Keratinocyte (primary cell): ENCODE results near the gene MORC4. TPM values are rescaled to one million over a fixed set of nuclear protein-coding genes. Genes with fewer than 3 reads are reported as not detected.
A peak's percentile ranks its signal among the peaks of the same experiment; 100 is the strongest.

Experiments used
- DNase-seq: peaks from one replicate; pipeline ENCODE4 v3.0.0-alpha.2; 2011; ENCODE audit warnings: low read depth, missing footprints, low spot score
- FAIRE-seq: peaks from 2 replicates; lab custom pipeline; 2011; peaks lifted over from hg19 to GRCh38; lab: Jason Lieb, UNC
- H2AFZ ChIP-seq: 2 replicates; pipeline ENCODE4 v1.6.0; 2012; ENCODE audit warnings: low read length, control low read depth, inconsistent platforms; ENCODE audit not compliant: control insufficient read depth
- H3K27ac ChIP-seq: 2 replicates; pipeline ENCODE4 v1.5.1; 2011; ENCODE audit warnings: low read length; ENCODE audit not compliant: control insufficient read depth, insufficient read depth
- H3K27me3 ChIP-seq: 3 replicates; pipeline ENCODE4 v1.6.0; 2011; ENCODE audit warnings: low read length; ENCODE audit not compliant: control insufficient read depth, insufficient read depth; ENCODE audit errors: extremely low read depth
- H3K36me3 ChIP-seq, 2 experiments: 2 replicates in 1 of 2; 3 replicates in 1 of 2; pipeline ENCODE4 v1.5.1; 2011; ENCODE audit warnings: low read length in 2 of 2, mild to moderate bottlenecking in 1 of 2; ENCODE audit not compliant: control insufficient read depth in 2 of 2, insufficient read depth in 2 of 2; ENCODE audit errors: extremely low read depth in 1 of 2
- H3K4me1 ChIP-seq: 3 replicates; pipeline ENCODE4 v1.5.1; 2011; ENCODE audit warnings: low read length; ENCODE audit not compliant: control insufficient read depth, insufficient read depth; ENCODE audit errors: extremely low read depth
- H3K4me2 ChIP-seq: 3 replicates; pipeline ENCODE4 v1.6.0; 2011; ENCODE audit warnings: low read depth, low read length; ENCODE audit not compliant: control insufficient read depth, insufficient read depth; ENCODE audit errors: extremely low read depth
- H3K4me3 ChIP-seq, 3 experiments: fragments of 200-600 bp in 1 of 3; sonication (generic) in 1 of 3; 2 replicates in 2 of 3; 3 replicates in 1 of 3; pipeline ENCODE4 v1.5.1; 2011 to 2016; ENCODE audit warnings: low read length in 3 of 3, mild to moderate bottlenecking in 3 of 3, control low read depth in 2 of 3, inconsistent platforms in 1 of 3, low read depth in 1 of 3, mixed read lengths in 1 of 3, mixed run types in 1 of 3, moderate library complexity in 1 of 3; ENCODE audit not compliant: control insufficient read depth in 2 of 3, insufficient read depth in 2 of 3; ENCODE audit errors: extremely low read depth in 1 of 3
- H3K79me2 ChIP-seq: 2 replicates; pipeline ENCODE4 v1.6.0; 2012; ENCODE audit warnings: low read length; ENCODE audit not compliant: control insufficient read depth, insufficient read depth
- H3K9ac ChIP-seq: 3 replicates; pipeline ENCODE4 v1.6.0; 2011; ENCODE audit warnings: low read length; ENCODE audit not compliant: control insufficient read depth, insufficient read depth; ENCODE audit errors: extremely low read depth
- H3K9me1 ChIP-seq: 3 replicates; pipeline ENCODE4 v1.6.0; 2011; ENCODE audit warnings: low read length; ENCODE audit not compliant: control insufficient read depth, insufficient read depth; ENCODE audit errors: extremely low read depth
- H3K9me3 ChIP-seq: 2 replicates; pipeline ENCODE4 v1.5.1; 2012; ENCODE audit warnings: low read depth, low read length; ENCODE audit not compliant: control insufficient read depth
- H4K20me1 ChIP-seq: 3 replicates; pipeline ENCODE4 v1.6.0; 2011; ENCODE audit warnings: low read length; ENCODE audit not compliant: control insufficient read depth, insufficient read depth; ENCODE audit errors: extremely low read depth
- CTCF ChIP-seq, 3 experiments: IDR thresholded peaks in 1 of 3; conservative IDR thresholded peaks in 1 of 3; optimal IDR thresholded peaks in 1 of 3; 2 replicates in 2 of 3; 3 replicates in 1 of 3; pipeline versions ENCODE3 to v1.5.1; 2011; ENCODE audit warnings: low read length in 3 of 3, mild to moderate bottlenecking in 3 of 3, moderate library complexity in 2 of 3, control low read depth in 1 of 3, inconsistent platforms in 1 of 3; ENCODE audit not compliant: insufficient read depth in 2 of 3; ENCODE audit errors: extremely low read depth in 1 of 3
- EZH2 ChIP-seq: IDR thresholded peaks from one replicate; pipeline ENCODE4 v1.6.1; 2012; ENCODE audit warnings: inconsistent platforms, mild to moderate bottlenecking, low read length, moderate library complexity
- dilution Hi-C: fragments of 300-500 bp; cut with MboI; formaldehyde crosslinking; loops from one replicate; pipeline ENCODE4 v1.7.0; 2020; ENCODE audit warnings: low sequenced_read_pairs; ENCODE audit not compliant: extremely low pct_ligation_motif_present
- polyA plus RNA-seq, 5 experiments: library from polyadenylated mRNA; depleted of rRNA in 3 of 5; stranded (reverse) in 3 of 5; stranded (forward) in 1 of 5; unstranded in 1 of 5; fragments of >200 nt; gene quantifications; 1 replicate in 1 of 5; 2 replicates in 3 of 5; 3 replicates in 1 of 5; pipeline versions ENCODE4 v1.2.1 to v1.2.3, GENCODE V29; 2011 to 2012; ENCODE audit warnings: missing spikeins in 2 of 5, low read depth in 1 of 5, low replicate concordance in 1 of 5

MORC4 gene
- polyA plus RNA-seq, 1 donor (not counting 4 experiments of a cell fraction or from before 2014, with no cell fraction given): 21.0 TPM

GRCh38 chrX:106959901-106960300, 40.1 kb downstream of the MORC4 start:
- Histone ChIP-seq H3K9ac (no peak overlapping the region), H2AFZ (no peak overlapping the region), H3K36me3 (peaks cover 0 to 4% of the 10 kb centered on the region in 2 experiments), H3K27ac (no peak overlapping the region), H3K4me1 (no peaks in the 10 kb centered on the region), H3K79me2 (no peaks in the 10 kb centered on the region), H4K20me1 (no peaks in the 10 kb centered on the region), H3K9me3 (no peaks in the 10 kb centered on the region), H3K27me3 (no peaks in the 10 kb centered on the region), H3K4me2 (no peak overlapping the region), H3K4me3 (no peak overlapping the region), H3K9me1 (no peaks in the 10 kb centered on the region)
- dilution Hi-C loops: no loop called here
- TF ChIP-seq EZH2 (no peak), CTCF (optimal IDR thresholded peaks at IDR 0.05 in 1 of 3, IDR thresholded peaks at IDR 0.05 in 1 of 3, conservative IDR thresholded peaks at IDR 0.05 in 1 of 3; ENCODE audit: extremely low read depth in 1 of 3, insufficient read depth in 2 of 3, low read length in 3 of 3) (peak in 2 of 3 experiments; percentile 21 to 22)
- DNase-seq: no peak
- no peak for FAIRE-seq

- Histone ChIP-seq H3K4me1 (no peaks in the 10 kb centered on the region), H3K36me3 (peaks cover 0 to 4% of the 10 kb centered on the region in 2 experiments), H3K9me3 (no peaks in the 10 kb centered on the region), H3K79me2 (no peaks in the 10 kb centered on the region), H3K27me3 (no peaks in the 10 kb centered on the region), H4K20me1 (no peaks in the 10 kb centered on the region), H3K4me2 (no peak overlapping the region), H3K27ac (no peak overlapping the region), H2AFZ (no peak overlapping the region), H3K9ac (no peak overlapping the region), H3K4me3 (no peak overlapping the region), H3K9me1 (no peaks in the 10 kb centered on the region)
- no peak for TF ChIP-seq EZH2
- no peak for TF ChIP-seq CTCF (optimal IDR thresholded peaks at IDR 0.05 in 1 of 3, IDR thresholded peaks at IDR 0.05 in 1 of 3, conservative IDR thresholded peaks at IDR 0.05 in 1 of 3; ENCODE audit: extremely low read depth in 1 of 3, insufficient read depth in 2 of 3, low read length in 3 of 3)
- DNase-seq (no peak), FAIRE-seq (no peak)
- dilution Hi-C loops: no loop called here
Measured at GRCh38 chrX:106957856-106958255, 42.2 kb downstream of the MORC4 start.
